PFSK-1 (cell line): ENCODE measurements around the gene ABCD1.

Experiments used
- FOXP2 ChIP-seq: optimal IDR thresholded peaks from 2 replicates; pipeline ENCODE3; 2011; ENCODE audit warnings: borderline replicate concordance, control low read depth, inconsistent platforms; ENCODE audit not compliant: insufficient read depth; ENCODE audit errors: extremely low read length, extremely low read depth
- POLR2AphosphoS5 ChIP-seq: IDR thresholded peaks from 2 replicates; pipeline ENCODE4 v1.6.1; 2012; ENCODE audit warnings: low read depth, mild to moderate bottlenecking, control low read depth, low read length, moderate library complexity
- SIN3A ChIP-seq: IDR thresholded peaks from 2 replicates; pipeline ENCODE4 v1.6.1; 2012; ENCODE audit warnings: mild to moderate bottlenecking, low read length, moderate library complexity, borderline replicate concordance; ENCODE audit not compliant: insufficient read depth
- TAF1 ChIP-seq: IDR thresholded peaks from 2 replicates; pipeline ENCODE4 v1.6.1; 2012; ENCODE audit warnings: low read length, control low read depth, borderline replicate concordance; ENCODE audit not compliant: insufficient read depth
- TF ChIP-seq, protein P1 (sequence below), 2 experiments: IDR thresholded peaks; 2 replicates each; pipeline versions ENCODE4 v1.6.1 to v1.8.0; 2011 to 2012; ENCODE audit warnings: low read depth in 2 of 2, low read length in 2 of 2, control low read depth in 1 of 2, inconsistent platforms in 1 of 2, mild to moderate bottlenecking in 1 of 2, moderate library complexity in 1 of 2; ENCODE audit not compliant: insufficient read depth in 1 of 2

ABCD1 gene

DNA sequence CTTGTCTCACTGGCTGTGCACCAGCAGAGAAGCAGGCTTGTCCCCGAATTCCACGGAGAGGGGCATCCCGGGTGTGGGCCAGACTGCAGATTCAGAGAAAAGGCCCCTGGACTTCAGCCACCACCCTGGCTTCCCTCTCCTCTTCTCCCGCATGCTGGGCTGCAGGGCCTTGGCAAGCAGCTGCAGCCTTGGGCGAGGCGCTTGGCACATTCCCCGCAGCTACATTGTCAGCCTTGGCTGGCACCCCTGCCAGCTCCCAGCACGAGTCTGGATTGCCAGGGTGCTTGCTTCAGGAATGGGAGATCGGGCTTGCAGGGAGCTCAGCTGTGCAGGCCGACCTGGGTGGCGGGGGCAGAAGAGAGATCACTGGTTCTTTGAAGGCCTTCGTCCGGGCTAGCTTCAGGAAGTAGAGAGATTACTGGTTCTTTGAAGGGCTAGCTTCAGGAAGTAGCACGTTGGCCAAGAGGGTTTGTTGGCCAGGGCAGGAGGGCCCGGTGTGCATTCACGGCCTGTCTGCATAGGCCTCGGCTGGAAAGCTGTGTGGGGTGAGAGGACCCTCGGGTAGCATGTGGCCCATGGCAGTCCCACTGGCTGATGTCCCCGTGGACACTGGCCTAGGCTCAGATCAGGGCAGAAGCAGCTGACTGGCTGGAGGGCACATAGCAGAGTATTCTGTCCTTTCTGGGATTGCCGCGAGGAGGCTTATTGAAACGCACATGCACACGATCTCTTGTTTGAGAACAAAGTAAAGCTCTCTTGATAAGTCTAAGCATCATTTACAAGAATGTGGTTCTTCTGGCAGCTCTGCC is 2.7 kb downstream of the ABCD1 start:
- TF ChIP-seq TAF1, result no peak
- TF ChIP-seq, protein P1, sequence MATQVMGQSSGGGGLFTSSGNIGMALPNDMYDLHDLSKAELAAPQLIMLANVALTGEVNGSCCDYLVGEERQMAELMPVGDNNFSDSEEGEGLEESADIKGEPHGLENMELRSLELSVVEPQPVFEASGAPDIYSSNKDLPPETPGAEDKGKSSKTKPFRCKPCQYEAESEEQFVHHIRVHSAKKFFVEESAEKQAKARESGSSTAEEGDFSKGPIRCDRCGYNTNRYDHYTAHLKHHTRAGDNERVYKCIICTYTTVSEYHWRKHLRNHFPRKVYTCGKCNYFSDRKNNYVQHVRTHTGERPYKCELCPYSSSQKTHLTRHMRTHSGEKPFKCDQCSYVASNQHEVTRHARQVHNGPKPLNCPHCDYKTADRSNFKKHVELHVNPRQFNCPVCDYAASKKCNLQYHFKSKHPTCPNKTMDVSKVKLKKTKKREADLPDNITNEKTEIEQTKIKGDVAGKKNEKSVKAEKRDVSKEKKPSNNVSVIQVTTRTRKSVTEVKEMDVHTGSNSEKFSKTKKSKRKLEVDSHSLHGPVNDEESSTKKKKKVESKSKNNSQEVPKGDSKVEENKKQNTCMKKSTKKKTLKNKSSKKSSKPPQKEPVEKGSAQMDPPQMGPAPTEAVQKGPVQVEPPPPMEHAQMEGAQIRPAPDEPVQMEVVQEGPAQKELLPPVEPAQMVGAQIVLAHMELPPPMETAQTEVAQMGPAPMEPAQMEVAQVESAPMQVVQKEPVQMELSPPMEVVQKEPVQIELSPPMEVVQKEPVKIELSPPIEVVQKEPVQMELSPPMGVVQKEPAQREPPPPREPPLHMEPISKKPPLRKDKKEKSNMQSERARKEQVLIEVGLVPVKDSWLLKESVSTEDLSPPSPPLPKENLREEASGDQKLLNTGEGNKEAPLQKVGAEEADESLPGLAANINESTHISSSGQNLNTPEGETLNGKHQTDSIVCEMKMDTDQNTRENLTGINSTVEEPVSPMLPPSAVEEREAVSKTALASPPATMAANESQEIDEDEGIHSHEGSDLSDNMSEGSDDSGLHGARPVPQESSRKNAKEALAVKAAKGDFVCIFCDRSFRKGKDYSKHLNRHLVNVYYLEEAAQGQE (IDR thresholded peaks at IDR 0.05; ENCODE audit: insufficient read depth in 1 of 2, low read depth in 2 of 2, low read length in 2 of 2), result no peak
- TF ChIP-seq POLR2AphosphoS5, result no peak
- TF ChIP-seq FOXP2, result no peak
- TF ChIP-seq SIN3A, result no peak

DNA sequence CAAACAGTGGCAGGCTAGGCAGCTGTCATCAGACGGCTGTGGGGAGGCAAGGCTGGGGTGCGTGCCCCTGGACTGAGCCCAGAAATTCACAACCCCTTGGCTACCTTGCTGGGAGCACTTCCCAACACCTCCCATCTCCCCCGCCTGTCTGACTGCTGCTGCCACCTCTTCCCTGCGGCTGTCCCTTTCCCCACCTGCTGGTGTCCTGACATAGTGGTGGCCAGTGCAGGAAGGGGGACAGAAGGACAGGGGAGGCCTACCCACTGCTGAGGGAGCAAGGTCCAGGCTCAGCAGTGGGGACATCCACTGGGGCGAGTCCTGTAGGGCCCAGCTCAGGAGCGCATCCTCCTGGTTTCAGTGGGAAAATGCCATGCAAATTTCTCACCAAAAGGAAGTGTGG is 3.4 kb downstream of the ABCD1 start:
- TF ChIP-seq FOXP2 (no peak), SIN3A (no peak), POLR2AphosphoS5 (no peak), TAF1 (no peak)
- TF ChIP-seq, protein P1 (IDR thresholded peaks at IDR 0.05; ENCODE audit: insufficient read depth in 1 of 2, low read depth in 2 of 2, low read length in 2 of 2), result no peak

DNA sequence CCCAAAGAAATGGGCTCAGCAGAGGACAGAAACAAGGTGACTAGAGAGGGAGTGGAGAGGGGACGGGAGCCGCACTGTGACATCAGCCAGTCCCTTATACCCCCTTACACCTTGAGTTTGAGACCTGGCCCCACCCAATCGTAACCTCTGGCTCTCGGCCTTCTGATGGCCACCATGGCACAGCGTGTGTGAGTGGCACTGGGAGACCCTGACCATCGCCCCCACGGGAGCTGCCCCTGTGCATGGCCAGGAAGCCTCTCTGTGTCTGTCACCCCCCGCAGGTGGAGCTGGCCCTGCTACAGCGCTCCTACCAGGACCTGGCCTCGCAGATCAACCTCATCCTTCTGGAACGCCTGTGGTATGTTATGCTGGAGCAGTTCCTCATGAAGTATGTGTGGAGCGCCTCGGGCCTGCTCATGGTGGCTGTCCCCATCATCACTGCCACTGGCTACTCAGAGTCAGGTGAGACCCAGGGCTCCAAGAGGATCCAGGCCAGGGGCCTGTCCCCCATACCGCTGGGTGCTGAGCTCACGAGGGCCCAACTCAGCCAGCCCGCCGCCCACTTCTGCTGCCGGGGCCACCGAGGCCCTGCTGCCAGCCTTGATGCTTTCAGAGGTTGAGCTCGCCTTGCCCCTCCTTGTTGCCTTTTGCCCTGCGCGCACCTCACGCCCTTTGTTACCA is 4.4 kb downstream of the ABCD1 start:
- TF ChIP-seq SIN3A, result no peak
- TF ChIP-seq POLR2AphosphoS5, result no peak
- no peak for TF ChIP-seq FOXP2
- TF ChIP-seq, protein P1 (IDR thresholded peaks at IDR 0.05; ENCODE audit: insufficient read depth in 1 of 2, low read depth in 2 of 2, low read length in 2 of 2), result no peak
- no peak for TF ChIP-seq TAF1

DNA sequence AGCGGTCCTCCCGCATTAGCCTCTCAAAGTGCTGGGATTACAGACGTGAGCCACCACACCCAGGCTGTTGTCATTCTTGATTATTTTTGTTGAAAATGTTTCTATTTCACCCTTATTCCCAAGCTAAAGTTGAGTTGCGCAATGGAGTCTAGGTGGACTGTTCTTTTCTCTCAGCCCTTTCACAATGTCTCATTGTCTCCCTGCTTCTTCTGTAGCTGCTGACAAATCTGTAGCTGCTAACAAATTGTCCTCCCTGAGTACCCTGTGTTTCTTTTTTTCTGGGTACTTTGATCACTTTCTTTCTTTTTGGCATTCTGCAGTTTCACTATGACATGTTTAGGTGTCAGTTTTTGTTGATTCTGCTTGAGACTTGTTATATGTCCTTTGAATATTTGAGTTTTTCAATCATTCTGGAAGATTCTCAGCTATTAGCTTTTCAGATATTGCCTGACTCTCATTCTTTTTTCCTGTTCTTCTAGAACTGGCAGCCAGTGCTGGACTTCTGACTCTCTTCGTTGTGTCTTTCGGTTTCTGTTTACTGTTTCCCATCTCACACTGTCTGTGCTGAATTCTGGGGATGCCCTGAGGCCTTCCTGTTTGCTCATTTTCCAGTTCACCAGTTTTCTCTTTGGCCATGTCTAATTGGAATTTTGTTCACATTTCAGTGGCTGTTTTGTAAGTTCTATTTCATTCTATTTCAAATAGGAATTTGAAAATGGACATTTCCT is 6.6 kb downstream of the ABCD1 start:
- TF ChIP-seq FOXP2 (no peak), TAF1 (no peak)
- TF ChIP-seq, protein P1 (IDR thresholded peaks at IDR 0.05; ENCODE audit: insufficient read depth in 1 of 2, low read depth in 2 of 2, low read length in 2 of 2), result no peak
